IPS-NIHi7 (cell line): Measurements from ENCODE around the gene RNF186.
"Not testable (repeated sequence)": the region's sequence is repeated elsewhere in the genome, so short reads cannot be mapped to it uniquely, and the experiment has no call there.

Experiments used
- DNase-seq: peaks from one replicate; pipeline ENCODE4 v3.0.0; 2012; ENCODE audit warnings: mixed read lengths; ENCODE audit errors: extremely low spot score

The RNF186 gene

GRCh38 chr1:19794583-19794982, 20.5 kb downstream of the RNF186 start:
- no peak for DNase-seq

- DNase-seq: no peak
Observed at GRCh38 chr1:19793360-19794046, 21.6 kb downstream of the RNF186 start.

GRCh38 chr1:19792237-19793002, 22.7 kb downstream of the RNF186 start:
- no peak for DNase-seq

- DNase-seq: not testable (repeated sequence)
Observed at GRCh38 chr1:19790061-19790975, 24.8 kb downstream of the RNF186 start.

- DNase-seq: peak; percentile 72
Observed at GRCh38 chr1:19786988-19787423, 28.1 kb downstream of the RNF186 start.

DNA sequence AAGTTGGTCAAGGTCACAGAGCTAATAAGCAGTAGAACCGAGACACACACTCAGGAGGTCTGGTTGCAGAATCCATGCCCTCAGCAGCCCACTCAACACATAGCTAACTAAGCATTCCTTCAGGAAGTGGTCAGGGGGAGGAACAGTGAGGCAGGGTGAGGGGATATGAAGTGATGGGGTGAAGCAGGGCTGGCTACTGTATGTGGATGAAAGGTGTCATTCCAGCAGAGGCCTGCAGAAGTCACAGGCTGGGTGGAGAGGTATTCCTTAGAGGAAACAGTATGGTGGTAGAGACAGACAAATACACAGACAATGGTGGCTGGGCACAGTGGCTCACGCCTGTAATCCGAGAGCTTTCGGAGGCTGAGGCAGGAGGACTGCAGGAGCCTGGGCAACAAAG, 29.4 kb downstream of the RNF186 start:
- DNase-seq: no peak

GRCh38 chr1:19780267-19780877, 34.7 kb downstream of the RNF186 start:
- no peak for DNase-seq

DNA sequence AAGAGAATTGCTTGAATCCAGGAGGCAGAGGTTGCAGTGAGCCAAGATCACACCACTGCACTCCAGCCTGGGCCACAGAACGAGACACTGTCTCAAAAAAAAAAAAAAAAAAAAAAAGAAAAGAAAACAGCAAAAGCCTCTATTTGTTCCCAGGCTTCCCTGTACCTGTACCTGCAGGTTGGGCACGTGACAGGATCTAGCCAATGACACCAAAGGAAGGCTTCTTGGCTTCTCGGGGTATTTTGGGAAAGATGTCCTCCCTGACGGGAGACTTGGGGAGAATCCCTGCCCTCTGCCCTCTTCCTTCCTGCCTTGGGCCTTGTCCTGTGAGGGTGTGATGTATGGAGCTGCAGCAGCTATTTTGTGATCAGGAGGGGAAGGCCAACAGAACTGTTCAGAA, 38.1 kb downstream of the RNF186 start:
- no peak for DNase-seq

- DNase-seq: no peak
Observed at GRCh38 chr1:19776287-19776686, 38.8 kb downstream of the RNF186 start.

- DNase-seq: no peak
Observed at GRCh38 chr1:19775831-19776230, 39.3 kb downstream of the RNF186 start.

GRCh38 chr1:19775317-19775716, 39.8 kb downstream of the RNF186 start:
- no peak for DNase-seq

DNA sequence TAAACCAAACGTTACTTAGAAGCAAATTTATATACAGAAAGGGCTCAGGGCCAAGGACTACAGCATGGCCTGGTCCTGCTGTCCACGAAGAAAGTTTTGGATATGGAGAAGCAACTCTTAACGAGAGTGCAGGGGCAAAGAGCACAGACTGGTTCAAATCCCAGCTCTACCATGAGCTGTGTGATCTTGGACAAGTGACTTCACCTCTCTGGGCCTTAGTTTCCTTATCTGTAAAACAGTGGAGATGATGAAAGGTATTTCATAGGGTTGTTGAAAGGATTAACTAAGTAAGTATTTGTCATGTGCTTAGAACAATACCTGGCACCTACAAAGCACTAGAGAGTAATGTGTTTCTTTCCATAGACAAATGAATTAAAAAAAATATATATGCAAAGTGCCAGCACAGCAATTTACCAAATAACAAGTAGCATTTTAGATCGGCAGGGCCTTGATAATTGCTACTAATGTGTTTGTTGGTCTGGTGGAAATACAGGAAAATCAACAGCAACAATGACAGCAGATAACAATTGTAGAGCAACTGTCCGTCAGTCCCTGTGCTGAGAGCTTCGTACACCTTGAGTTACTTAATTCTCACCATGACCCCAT, 40.8 kb downstream of the RNF186 start:
- DNase-seq: no peak

- DNase-seq: no peak
Observed at GRCh38 chr1:19773485-19773884, 41.6 kb downstream of the RNF186 start.

DNA sequence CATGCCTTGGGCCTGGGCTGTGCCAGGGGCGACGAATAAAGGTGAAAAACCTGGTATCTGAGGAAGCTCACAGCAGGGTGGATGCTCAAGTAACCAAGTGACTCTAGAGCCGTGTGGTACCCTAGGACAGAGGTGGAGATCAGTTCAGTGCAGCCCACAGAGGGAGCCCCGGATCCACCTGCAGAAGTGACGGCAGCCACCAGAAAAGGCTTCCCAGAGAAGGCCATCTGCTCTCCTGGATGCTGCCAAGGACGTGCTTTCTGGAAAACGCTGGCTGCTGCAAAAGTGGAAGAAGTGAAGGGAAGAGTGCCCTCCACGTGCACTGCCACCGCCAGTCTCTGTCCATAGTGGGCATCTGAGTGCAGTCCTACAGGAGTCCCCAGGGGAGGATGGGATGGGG, 43.0 kb downstream of the RNF186 start:
- DNase-seq: peak; percentile 52

GRCh38 chr1:19771350-19771749, 43.7 kb downstream of the RNF186 start:
- no peak for DNase-seq

GRCh38 chr1:19770436-19771190, 44.5 kb downstream of the RNF186 start:
- no peak for DNase-seq

DNA sequence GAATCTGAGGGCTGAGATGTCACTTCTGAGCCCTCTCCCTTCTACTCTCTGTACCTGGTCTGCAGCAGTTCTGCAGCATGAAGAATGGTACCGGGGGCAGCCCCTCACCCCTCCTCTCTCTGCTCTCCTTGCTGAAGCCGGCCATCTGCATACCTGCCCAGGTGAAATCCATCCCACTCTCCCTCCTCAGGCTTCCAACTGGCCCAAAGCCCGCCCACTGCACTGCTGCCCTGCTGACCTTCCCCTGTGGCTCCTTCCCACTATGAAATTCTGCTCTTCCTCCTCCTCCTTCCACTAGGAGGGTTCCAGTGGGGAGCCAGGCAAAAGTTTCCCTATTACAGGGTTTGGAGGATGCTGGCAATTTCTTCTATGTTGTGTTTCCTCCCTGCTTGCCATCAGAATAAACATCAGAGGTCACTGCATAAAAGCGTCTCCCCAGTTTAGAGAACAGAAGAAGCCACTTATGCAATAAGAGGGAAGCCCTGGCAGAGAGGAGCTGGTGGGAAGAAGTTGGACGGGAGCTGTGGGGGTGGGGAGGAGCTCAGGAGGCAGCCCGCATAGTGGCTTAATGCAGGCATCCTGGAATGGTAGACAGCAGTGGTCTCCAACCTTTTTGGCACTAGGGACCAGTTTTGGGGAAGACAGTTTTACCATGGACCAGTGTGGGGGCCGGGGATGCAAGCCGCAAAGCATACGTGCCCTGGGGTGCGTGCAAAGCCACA, 45.7 kb downstream of the RNF186 start:
- DNase-seq: peak; percentile 47

DNA sequence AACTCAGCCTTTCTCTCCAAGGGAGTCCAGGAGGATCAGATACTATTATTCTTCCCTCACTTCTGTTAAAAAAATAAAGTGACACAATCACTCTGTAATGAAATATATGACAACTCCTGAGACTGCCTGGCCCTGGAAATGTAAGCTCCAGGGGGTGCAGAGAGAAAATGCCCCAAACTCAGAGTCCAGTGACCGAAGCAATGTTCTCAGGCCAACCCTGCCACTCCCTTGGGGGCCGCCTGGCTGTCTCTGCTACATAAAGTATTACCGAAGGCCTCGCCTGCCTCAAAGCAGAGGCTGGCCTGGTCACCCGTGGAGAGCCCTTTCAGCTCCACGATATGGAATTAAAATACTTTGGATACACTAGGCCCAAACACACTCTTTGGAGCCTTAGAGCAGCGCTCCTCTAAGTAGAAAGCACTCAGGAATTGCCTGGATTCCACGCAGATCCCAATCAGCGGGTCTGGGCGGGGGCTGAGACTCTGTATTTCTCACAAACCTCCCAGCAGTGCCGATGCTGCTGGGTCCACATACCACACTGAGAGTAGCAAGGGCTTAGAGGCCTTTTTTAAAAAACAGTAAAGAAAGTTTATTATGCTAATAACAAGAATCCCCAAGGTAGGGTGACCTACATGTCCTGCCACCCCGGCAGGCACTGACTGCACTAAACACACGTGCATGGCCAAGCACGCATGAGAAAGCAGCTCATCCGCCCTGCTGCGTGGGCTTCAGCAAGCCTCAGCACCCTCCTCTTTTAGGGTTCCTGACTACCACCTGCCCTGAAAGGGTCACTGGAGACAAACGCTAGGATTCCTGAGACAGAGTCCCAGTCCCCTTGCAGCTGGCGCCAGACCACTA, 46.5 kb downstream of the RNF186 start:
- no peak for DNase-seq

GRCh38 chr1:19765623-19766022, 49.5 kb downstream of the RNF186 start:
- peak; percentile 64 for DNase-seq
